T-helper 17 cell (primary cell): ENCODE results near the gene TENT5C. TPM values are rescaled to one million over a fixed set of nuclear protein-coding genes. Genes with fewer than 3 reads are reported as not detected.
A peak's percentile ranks its signal among the peaks of the same experiment; 100 is the strongest.

ENCODE experiments used
- ATAC-seq: fragments of 150-1000 bp; cut with Tn5 transposase; 2 replicates; pipeline ENCODE4 v1.10.0; 2021; ENCODE audit warnings: mild to moderate bottlenecking, moderate library complexity
- DNase-seq, 3 donors: peaks; one replicate each; pipeline versions ENCODE4 v3.0.0 to v3.0.0-alpha.2; 2020 to 2021
- H3K9me3 ChIP-seq: one replicate; pipeline ENCODE4 v1.7.0; 2013; ENCODE audit warnings: low read length, mild to moderate bottlenecking; ENCODE audit not compliant: control insufficient read depth, poor library complexity, severe bottlenecking
- H3K27ac Mint-ChIP-seq: one replicate; pipeline ENCODE4 v1.8.0; 2022; ENCODE audit warnings: mild to moderate bottlenecking, moderate library complexity, mixed read lengths
- H3K27me3 Mint-ChIP-seq: one replicate; pipeline ENCODE4 v1.8.0; 2022; ENCODE audit warnings: mixed read lengths
- H3K36me3 Mint-ChIP-seq: one replicate; pipeline ENCODE4 v1.8.0; 2022; ENCODE audit warnings: low read depth, mixed read lengths
- H3K4me1 Mint-ChIP-seq: one replicate; pipeline ENCODE4 v1.8.0; 2022; ENCODE audit warnings: mild to moderate bottlenecking, mixed read lengths
- H3K4me3 Mint-ChIP-seq: one replicate; pipeline ENCODE4 v1.8.0; 2022; ENCODE audit warnings: mild to moderate bottlenecking, moderate library complexity, mixed read lengths
- total RNA-seq, 4 donors: library from RNA in 2 of 4; stranded (reverse) in 2 of 4; gene quantifications; one replicate each; pipeline ENCODE4 v1.2.3 and lab custom pipeline; 2022 to 2026

Gene TENT5C
- total RNA-seq, 2 donors from 2014 or later: 129 to 173 TPM

- H3K4me1 Mint-ChIP-seq: peaks cover 75% of the 10 kb centered on the region
Observed at GRCh38 chr1:117655220-117655577, 49.4 kb downstream of the TENT5C start.

GRCh38 chr1:117656202-117656641 lies 50.4 kb downstream of the TENT5C start:
- peaks cover 79% of the 10 kb centered on the region for H3K4me1 Mint-ChIP-seq

More at GRCh38 chr1:117655220-117655577, 49.4 kb downstream of the TENT5C start:
- H3K27ac Mint-ChIP-seq: peak overlapping the region; percentile 94
- H3K27me3 Mint-ChIP-seq: no peaks in the 10 kb centered on the region
- no peaks in the 10 kb centered on the region for H3K36me3 Mint-ChIP-seq
- peak overlapping the region; percentile 85 for H3K4me3 Mint-ChIP-seq
- no peak for ATAC-seq
- no peak for DNase-seq
- H3K9me3 ChIP-seq: no peaks in the 10 kb centered on the region

GRCh38 chr1:117657031-117657430 lies 51.2 kb downstream of the TENT5C start:
- no peaks in the 10 kb centered on the region for H3K9me3 ChIP-seq
- Mint-ChIP-seq H3K27me3 (no peaks in the 10 kb centered on the region), H3K36me3 (no peaks in the 10 kb centered on the region), H3K27ac (peak overlapping the region; percentile 94), H3K4me1 (peaks cover 79% of the 10 kb centered on the region), H3K4me3 (peak overlapping the region; percentile 69)
- ATAC-seq: no peak
- DNase-seq: no peak

More at GRCh38 chr1:117656202-117656641, 50.4 kb downstream of the TENT5C start:
- peak; percentile 72 for ATAC-seq
- Mint-ChIP-seq H3K36me3 (no peaks in the 10 kb centered on the region), H3K27ac (peak overlapping the region; percentile 94), H3K4me3 (peak overlapping the region; percentile 85), H3K27me3 (no peaks in the 10 kb centered on the region)
- peak; percentile 35 to 66 (median 65) for DNase-seq
- H3K9me3 ChIP-seq: no peaks in the 10 kb centered on the region

GRCh38 chr1:117657949-117658660 lies 52.3 kb downstream of the TENT5C start:
- H3K9me3 ChIP-seq: no peaks in the 10 kb centered on the region
- Mint-ChIP-seq H3K4me3 (peak overlapping the region; percentile 82), H3K4me1 (peaks cover 71% of the 10 kb centered on the region), H3K27ac (peak overlapping the region; percentile 96), H3K36me3 (no peaks in the 10 kb centered on the region), H3K27me3 (no peaks in the 10 kb centered on the region)
- ATAC-seq: no peak
- DNase-seq: no peak

GRCh38 chr1:117658676-117659075 lies 52.8 kb downstream of the TENT5C start:
- peaks cover 71% of the 10 kb centered on the region for H3K4me1 Mint-ChIP-seq
- no peaks in the 10 kb centered on the region for H3K36me3 Mint-ChIP-seq
- peak; percentile 69 for ATAC-seq
- H3K27ac Mint-ChIP-seq: peak overlapping the region; percentile 96
- peak overlapping the region; percentile 82 for H3K4me3 Mint-ChIP-seq
- no peaks in the 10 kb centered on the region for H3K9me3 ChIP-seq
- H3K27me3 Mint-ChIP-seq: no peaks in the 10 kb centered on the region
- DNase-seq: peak; percentile 49 to 67 (median 59)

- no peaks in the 10 kb centered on the region for H3K9me3 ChIP-seq
- Mint-ChIP-seq H3K4me1 (peaks cover 70% of the 10 kb centered on the region), H3K27me3 (no peaks in the 10 kb centered on the region), H3K27ac (peak overlapping the region; percentile 96), H3K36me3 (no peaks in the 10 kb centered on the region), H3K4me3 (peak overlapping the region; percentile 82)
- DNase-seq (no peak), ATAC-seq (no peak)
Observed at GRCh38 chr1:117659550-117660270, 53.9 kb downstream of the TENT5C start.

GRCh38 chr1:117660271-117660965 lies 54.6 kb downstream of the TENT5C start:
- Mint-ChIP-seq H3K4me1 (peaks cover 69% of the 10 kb centered on the region), H3K27ac (peak overlapping the region; percentile 96), H3K27me3 (no peaks in the 10 kb centered on the region), H3K4me3 (peak overlapping the region; percentile 82), H3K36me3 (no peaks in the 10 kb centered on the region)
- DNase-seq: no peak
- ATAC-seq: no peak
- no peaks in the 10 kb centered on the region for H3K9me3 ChIP-seq

GRCh38 chr1:117661027-117661426 lies 55.2 kb downstream of the TENT5C start:
- Mint-ChIP-seq H3K27ac (peak overlapping the region; percentile 96), H3K4me1 (peaks cover 69% of the 10 kb centered on the region), H3K36me3 (no peaks in the 10 kb centered on the region), H3K4me3 (peak overlapping the region; percentile 82), H3K27me3 (no peaks in the 10 kb centered on the region)
- DNase-seq (peak in 1 of 3 donors; percentile 34), ATAC-seq (peak; percentile 56)
- H3K9me3 ChIP-seq: no peaks in the 10 kb centered on the region

GRCh38 chr1:117662667-117663066 lies 56.8 kb downstream of the TENT5C start:
- Mint-ChIP-seq H3K4me1 (peaks cover 59% of the 10 kb centered on the region), H3K36me3 (no peaks in the 10 kb centered on the region), H3K27me3 (no peaks in the 10 kb centered on the region), H3K4me3 (no peak overlapping the region), H3K27ac (peak overlapping the region; percentile 96)
- H3K9me3 ChIP-seq: no peaks in the 10 kb centered on the region
- no peak for DNase-seq
- no peak for ATAC-seq

GRCh38 chr1:117663156-117663902 lies 57.5 kb downstream of the TENT5C start:
- Mint-ChIP-seq H3K4me1 (peaks cover 56% of the 10 kb centered on the region), H3K27me3 (no peaks in the 10 kb centered on the region), H3K36me3 (no peaks in the 10 kb centered on the region), H3K27ac (peak overlapping the region; percentile 96), H3K4me3 (peak overlapping the region; percentile 47)
- DNase-seq (no peak), ATAC-seq (no peak)
- H3K9me3 ChIP-seq: no peaks in the 10 kb centered on the region

- H3K4me3 Mint-ChIP-seq: peak overlapping the region; percentile 47
- peak; percentile 83 for ATAC-seq
Observed at GRCh38 chr1:117664314-117664713, 58.5 kb downstream of the TENT5C start.

GRCh38 chr1:117665556-117666270 lies 59.9 kb downstream of the TENT5C start:
- Mint-ChIP-seq H3K4me1 (peaks cover 39% of the 10 kb centered on the region), H3K36me3 (no peaks in the 10 kb centered on the region), H3K27ac (peak overlapping the region; percentile 96), H3K27me3 (no peaks in the 10 kb centered on the region), H3K4me3 (peak overlapping the region; percentile 39)
- H3K9me3 ChIP-seq: no peaks in the 10 kb centered on the region
- DNase-seq (no peak), ATAC-seq (no peak)

More at GRCh38 chr1:117664314-117664713, 58.5 kb downstream of the TENT5C start:
- peak in 2 of 3 donors; percentile 22 to 33 for DNase-seq
- Mint-ChIP-seq H3K4me1 (peaks cover 49% of the 10 kb centered on the region), H3K27me3 (no peaks in the 10 kb centered on the region), H3K36me3 (no peaks in the 10 kb centered on the region), H3K27ac (peak overlapping the region; percentile 96)
- H3K9me3 ChIP-seq: no peaks in the 10 kb centered on the region
